Erythroblast (primary cell): ENCODE data around the gene DTNB.

Experiments used
- DNase-seq, 2 experiments: peaks; one replicate each; lab custom pipeline; 2025; lab: John Stamatoyannopoulos, UW
- GATA1 ChIP-seq: IDR thresholded peaks from 2 replicates; pipeline ENCODE4 v1.6.1; 2011; ENCODE audit warnings: low read depth, mild to moderate bottlenecking, control low read depth, low read length, moderate library complexity
- POLR2A ChIP-seq: IDR thresholded peaks from 2 replicates; pipeline ENCODE4 v1.6.1; 2011; ENCODE audit warnings: mild to moderate bottlenecking, low read length

Gene DTNB

GRCh38 chr2:25334482-25334881, 338.9 kb downstream of the DTNB start:
- DNase-seq: no peak
- TF ChIP-seq GATA1 (no peak), POLR2A (no peak)

DNA sequence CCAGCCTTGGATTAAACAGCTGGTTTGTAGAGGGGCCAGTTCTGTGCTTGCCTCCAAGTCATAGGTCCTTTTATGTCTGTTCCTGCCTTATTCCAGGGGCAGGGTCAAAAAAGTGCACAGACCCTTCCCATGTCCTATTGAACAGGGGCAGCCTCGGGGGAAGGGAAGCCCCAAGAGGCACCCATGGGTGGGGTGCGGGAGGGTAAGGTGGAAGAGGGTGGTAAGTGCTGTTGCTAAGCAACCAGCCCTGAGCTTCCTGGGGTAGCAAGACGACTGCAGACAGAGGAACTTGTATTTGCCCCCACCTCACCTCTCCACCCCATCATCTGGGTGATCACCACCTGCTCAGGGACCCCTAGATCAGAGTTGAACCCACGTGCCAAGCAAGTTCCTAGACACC, 339.4 kb downstream of the DTNB start:
- TF ChIP-seq GATA1 (no peak), POLR2A (no peak)
- no peak for DNase-seq

- DNase-seq: no peak
- TF ChIP-seq POLR2A (no peak), GATA1 (no peak)
These were observed 340.8 kb downstream of the DTNB start for GRCh38 chr2:25332571-25332970.

GRCh38 chr2:25331686-25332365, 341.6 kb downstream of the DTNB start:
- no peak for TF ChIP-seq POLR2A
- TF ChIP-seq GATA1: no peak
- DNase-seq: no peak

DNA sequence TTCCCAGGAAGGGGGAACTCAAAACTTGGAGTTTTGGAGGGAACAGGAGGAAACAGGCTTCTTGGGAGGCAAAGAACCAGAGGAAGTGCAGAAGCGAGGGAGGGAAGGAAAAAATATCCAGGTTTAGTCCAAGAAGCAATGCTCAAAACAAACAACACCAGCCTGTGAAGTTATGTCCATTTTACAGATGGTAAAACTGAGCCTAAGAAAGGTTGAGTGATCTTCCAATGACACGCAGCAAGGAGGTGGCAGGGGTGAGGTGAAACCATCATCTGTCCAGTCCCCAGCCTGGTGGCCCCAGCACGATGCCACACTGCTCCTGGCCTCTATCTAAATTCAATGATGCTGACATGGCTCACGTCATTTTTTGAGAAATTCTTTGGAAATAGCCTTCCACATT, 342.4 kb downstream of the DTNB start:
- DNase-seq: no peak
- TF ChIP-seq GATA1 (no peak), POLR2A (no peak)

DNA sequence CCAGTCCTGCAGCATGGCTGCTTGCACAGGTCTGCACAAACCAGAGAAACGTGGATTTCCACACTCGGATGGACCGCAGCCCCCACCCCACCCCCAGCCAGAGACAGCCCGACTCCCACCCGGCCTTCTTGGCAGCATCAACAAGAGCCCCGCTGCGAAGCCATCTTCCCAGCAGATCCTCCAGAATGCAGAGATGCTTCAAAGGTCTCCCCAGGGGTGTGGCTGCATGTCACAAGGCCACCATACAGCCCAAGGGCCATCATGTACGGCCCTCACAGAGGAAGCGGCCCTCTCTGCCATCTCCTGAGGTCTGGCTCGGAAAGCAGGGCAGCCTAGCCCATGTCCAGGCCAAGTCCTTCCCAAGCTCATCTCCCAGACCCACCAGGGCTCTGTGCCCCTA, 343.1 kb downstream of the DTNB start:
- TF ChIP-seq GATA1 (no peak), POLR2A (no peak)

GRCh38 chr2:25328152-25329085, 345.0 kb downstream of the DTNB start:
- TF ChIP-seq GATA1: no peak
- no peak for TF ChIP-seq POLR2A

More for the DNA sequence above, 343.1 kb downstream of the DTNB start:
- DNase-seq: no peak

More at GRCh38 chr2:25328152-25329085, 345.0 kb downstream of the DTNB start:
- no peak for DNase-seq
